CD4-positive, alpha-beta T cell treated with Interleukin-10 for 1 hour (primary cell): ENCODE data around the gene TNK1.

ENCODE experiments used
- DNase-seq: peaks from one replicate; pipeline ENCODE4 v3.0.0-alpha.2; 2020

Gene TNK1

DNA sequence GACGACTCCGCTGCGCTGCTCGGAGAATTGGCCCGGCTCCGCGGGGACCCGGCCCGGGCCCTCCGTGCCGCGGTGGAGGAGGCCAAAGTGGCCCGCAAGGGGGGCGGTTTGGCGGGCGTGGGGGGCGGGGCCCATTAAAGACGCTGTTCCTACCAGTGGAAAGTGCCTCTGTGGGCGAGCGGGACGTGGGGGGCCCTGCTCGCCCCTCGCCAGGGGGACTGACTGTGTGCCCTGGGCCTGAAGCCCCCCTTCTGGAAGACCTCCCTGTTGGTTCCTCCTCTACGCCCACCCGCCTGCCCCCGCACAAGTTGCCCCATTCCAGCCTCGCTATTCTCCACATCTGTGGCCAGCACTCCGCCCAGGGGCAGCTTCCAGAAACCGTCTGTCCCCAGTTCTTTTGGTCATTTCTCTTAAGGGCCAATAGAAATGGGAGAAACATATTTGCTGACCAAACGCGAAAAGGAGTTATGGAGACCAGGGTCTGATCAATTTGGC lies 56.5 kb downstream of the TNK1 start:
- DNase-seq = no peak

DNA sequence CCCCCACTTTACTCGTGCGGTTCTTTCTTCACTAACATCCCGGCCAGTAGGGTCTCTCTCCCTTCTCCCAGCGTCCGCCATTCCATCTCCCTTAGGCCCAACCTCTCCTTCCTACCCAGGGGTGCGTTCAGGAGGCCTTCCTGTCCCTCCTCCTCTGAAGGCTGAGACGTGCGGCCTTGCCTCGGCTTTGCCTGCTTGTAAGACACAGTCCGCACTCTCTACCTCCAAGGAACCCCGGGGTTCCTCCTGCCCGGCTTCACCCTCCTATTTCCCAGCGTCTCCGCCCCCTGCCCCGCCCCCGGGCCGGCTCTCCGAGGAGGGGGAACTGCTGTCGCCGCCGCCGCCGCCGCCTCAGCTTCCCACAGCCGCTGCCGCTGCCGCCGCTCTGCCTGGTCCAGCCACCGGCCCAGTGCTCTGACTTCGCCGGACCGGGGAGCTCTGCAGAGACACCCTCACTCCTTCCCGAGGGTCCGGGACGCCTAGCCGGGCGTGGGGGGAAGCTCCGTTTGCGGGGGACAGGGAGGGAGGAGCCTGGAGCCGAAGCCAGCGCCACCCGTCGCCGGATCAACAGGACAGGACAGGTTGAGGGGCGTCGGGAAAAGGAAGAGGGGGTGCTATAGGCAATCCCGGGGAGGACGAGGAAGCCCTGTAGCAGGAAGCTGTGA lies 57.2 kb downstream of the TNK1 start:
- DNase-seq = peak; percentile 56

DNA sequence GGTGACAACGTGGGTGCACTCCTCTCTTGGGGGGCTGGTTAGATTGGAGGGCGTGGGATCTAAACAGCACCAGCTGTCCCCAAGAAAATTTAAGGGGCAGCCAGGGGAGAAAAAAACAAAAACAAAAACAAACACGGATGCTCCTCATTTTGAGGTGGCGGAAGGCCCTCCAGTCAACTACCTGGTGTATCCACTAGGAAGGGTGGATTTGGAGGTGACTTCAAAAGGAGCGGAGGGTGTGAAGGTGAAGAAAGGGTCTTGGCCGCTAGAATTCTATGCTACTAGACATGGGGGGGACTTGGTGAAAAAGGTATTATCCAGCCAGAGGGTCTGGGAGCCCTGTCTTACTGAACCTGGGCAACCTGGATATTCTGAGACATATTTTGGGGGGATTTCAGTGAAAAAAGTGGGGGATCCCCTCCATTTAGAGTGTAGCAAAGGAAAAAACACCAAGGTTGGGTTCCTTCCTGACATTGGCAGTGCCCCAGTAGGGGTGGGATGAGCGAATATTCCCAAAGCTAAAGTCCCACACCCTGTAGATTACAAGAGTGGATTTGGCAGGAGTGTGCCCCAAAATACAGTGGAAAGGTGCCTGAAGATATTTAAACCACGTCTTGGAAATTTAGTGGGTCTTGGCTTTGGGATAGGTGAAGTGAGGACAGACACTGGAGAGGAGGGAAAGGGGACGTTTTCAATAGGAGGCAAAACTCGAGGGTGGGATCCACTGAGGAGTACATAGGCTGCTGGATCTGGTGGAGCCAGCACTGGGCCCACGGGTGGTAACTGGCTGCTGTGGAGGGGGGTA lies 58.0 kb downstream of the TNK1 start:
- DNase-seq = no peak
